HG03439 (cell line): ENCODE data around the gene LGI4.
"Not testable (repeated sequence)": the region's sequence is repeated elsewhere in the genome, so short reads cannot be mapped to it uniquely, and the experiment has no call there.

Experiments
- ATAC-seq: cut with Tn5 transposase; IDR thresholded peaks from one replicate; pipeline ENCODE4 v1.9.1; 2021; ENCODE audit warnings: mild to moderate bottlenecking, moderate library complexity; ENCODE audit not compliant: unreplicated experiment

Gene LGI4

DNA sequence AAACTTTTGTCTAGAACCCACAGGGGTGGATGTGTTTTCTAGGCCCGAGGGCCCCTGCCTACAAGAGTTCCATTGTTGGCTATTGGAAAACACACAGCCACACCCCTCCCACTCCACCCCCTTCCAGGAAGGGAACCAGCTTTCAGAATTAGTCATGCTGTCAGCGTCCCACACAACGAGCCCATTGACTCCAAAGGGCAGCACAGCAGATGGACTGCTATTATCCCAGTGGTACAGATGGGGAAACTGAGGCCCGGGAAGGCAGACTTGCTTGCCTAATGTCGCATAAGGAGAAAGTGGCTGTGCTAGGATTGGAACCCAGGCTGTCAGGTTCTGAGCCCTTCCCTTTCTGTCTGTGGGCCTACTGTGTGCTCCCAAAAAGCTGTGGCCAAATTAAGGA is 27.3 kb downstream of the LGI4 start:
- ATAC-seq: no peak

DNA sequence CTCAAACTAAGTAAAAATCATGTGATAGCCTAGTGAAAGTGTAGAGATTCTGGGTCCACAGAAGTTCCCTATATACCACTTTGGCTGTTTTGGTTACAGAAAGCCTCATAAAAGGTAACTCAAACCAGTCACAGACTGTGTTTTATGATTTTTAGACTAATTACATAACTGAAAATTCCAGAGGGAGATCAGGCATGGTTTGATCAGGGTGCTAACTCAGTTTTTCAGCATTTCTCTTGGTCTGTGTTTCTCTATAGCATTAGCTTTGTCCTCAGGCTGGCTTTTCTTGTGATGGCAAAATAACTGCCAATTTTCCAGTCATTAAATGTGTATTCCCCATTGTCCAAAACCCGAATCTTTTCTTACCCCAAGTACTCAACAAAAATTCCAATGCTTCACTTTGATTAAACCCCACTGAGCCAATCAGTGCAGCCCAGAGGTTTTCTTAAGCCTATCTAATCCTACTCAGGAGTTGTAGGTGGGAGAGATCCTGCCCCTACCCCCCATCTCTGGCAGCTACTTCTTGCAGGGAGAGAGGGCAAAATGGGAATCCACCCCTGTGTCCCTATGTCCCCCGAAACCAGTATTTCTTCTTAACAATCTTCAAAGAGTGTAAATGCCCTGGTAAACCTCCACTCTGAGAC is 27.8 kb downstream of the LGI4 start:
- no peak for ATAC-seq

DNA sequence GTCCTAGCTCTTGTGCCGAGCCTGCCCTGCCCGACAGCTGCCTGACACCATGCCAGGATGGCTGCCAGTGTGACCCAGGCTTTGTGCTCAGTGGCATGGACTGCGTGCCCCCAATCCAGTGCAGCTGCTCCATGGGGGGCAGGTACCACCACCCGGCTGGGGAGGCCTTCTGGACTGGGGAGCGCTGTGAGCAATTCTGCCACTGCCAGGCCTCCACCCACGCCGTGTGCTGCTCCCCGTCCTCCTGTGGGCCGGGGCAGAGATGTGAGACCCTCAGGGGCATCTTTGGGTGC is 28.6 kb downstream of the LGI4 start:
- ATAC-seq: no peak

DNA sequence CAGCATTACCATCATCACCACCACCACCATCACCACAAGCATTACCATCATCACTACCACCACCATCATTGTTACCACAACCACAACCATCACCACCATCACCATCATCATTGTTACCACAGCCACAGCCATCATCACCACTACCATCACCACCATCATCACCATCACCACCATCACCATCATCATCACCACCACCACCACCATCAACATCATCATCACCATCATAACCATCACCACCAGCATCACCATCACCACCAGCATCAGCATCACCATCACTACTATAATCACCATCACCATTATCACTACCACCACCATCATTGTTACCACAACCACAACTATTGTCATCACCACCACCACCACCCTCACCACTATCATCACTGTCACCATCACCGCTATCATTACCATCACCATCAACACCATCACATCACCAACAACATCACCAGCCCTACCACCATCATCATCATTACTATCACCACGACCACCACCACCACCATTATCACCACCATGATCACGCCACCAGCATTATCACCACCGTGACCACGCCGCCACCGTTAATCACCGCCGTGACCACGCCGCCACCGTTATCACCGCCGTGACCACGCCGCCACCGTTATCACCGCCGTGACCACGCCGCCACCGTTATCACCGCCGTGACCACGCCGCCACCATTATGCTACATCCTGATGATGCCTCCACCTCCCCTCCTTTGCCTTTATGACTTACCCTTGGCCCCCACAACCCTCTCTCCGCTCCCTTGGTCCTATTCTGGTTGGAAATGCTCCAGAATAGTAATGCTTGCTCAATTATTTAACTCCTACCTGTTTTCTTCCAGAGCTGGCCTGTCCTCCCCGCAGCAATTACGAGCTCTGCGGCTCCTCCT is 29.2 kb downstream of the LGI4 start:
- ATAC-seq: no peak

DNA sequence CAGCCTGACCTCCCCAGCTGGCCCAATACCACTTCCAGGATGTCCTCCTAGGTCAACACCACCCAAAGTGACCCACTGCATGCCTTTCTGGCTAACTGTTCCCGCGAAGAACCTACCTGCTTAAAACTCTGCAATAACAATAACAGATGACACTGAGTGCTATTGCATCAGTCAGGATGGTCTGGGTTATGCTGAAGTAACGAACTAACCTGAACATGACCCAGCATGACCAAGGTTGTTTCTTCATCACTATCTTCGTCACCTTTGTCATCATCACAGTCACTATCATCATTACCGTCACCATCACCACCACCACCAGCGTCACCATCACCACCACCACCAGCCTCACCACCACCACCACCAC is 29.8 kb downstream of the LGI4 start:
- no peak for ATAC-seq

DNA sequence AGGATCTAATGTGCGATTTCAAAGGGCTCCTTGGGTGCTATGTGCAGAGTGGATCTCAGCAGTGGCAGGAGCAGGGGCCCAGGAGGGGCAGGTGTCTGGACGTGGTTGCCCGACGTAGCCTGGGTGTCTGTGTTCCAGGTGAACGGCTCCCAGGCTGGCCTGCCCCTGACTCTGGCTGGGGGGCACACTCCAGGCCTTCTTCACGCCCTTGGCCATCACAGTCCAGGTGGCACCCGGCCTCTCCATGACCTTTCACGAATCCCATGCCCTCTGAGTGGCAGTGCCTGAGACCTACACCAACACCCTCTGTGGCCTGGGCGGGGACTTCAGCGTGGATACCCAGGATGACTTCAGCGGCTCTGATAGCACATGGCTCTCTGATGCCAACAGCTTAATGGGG is 30.5 kb downstream of the LGI4 start:
- no peak for ATAC-seq

DNA sequence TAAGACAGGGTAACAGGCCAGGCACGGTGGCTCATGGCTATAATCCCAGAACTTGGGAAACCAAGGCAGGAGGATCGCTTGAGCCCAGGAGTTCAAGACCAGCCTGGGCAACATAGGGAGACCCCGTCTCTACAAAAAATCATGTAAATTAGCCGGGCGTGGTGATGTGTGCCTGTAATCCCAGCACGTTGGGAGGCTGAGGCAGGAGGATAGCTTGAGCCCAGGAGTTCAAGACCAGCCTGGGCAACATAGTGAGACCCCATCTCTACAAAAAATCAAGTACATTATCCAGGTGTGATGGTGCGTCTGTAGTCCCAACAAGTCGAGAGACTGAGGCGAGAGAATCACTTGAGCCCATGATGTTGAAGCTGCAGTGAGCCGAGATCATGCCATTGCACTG is 31.2 kb downstream of the LGI4 start:
- not testable (repeated sequence) for ATAC-seq

DNA sequence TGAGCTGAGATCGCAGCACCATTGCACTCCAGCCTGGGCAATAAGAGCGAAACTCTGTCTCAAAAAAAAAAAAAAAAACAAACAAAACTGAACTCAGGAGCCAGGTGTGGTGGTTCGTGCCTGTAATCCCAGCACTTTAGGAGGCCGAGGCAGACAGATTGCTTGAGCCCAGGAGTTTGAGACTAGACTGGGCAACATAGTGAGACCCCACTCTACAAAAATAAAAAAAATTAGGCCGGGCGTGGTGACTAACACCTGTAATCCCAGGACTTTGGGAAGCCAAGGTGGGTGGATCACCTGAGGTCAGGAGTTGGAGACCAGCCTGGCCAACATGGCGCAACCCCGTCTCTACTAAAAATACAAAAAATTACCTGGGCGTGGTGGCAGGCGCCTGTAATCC is 32.9 kb downstream of the LGI4 start:
- not testable (repeated sequence) for ATAC-seq

DNA sequence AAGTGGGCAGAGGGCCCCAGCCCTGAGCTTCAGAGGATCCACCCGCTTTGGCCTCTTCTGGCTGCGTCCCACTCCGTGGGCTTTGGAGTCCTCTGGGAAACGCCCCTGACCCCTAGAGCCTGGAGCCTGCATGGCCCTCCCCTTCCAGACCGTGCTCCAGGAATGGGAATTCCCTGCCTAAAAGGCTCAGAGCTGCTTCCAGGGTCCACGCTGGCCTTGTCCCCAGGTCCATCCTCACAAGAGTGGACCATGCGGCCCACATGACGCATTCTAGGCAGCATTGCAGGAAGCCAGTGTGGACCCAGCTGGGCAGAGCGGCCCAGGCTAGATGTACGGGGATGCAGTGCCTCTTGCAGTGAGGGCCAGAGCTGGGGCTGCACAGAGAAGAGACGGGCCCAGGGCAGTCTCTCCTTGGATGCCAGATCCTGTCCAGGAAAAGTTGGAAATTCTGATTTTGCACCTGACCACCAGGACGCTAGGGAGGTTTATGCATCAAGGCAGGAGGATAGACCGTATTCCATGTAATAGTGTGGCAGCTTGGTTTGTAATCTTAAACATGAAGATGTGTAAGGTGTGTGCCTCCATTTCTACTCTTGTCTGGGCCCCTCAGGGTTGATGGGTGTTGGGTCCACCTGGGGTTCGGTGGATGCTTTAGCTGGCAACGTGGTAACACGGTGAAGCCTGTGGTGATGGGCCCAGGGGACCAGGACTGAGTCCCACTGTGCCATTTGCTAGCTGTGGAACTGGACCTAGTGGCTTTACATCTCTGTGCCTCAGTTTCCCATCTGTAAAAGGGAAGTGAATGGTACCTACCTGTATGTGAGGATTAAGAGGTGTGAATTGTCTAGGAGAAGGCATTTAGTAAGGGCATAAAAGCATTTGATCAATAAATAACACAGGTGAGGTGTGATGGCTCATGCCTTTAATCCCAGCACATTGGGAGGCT is 34.0 kb downstream of the LGI4 start:
- ATAC-seq: no peak

DNA sequence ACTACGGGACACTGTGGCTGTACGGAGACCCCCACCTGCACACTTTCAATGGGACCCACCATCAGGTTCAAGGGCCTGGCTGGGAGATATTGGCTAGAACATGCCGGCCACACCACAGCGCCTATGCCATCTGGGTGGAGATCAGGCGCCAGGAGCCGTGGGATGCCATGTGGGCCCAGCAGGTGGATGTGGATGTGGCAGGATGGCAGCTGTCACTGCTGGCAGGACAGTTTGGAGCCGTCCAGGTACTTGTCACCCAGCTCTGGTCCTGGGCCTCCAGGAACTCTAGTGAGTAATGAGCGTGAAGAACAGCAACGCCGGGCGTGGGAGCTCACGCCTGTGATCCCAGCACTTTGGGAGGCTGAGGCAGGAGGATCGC is 35.0 kb downstream of the LGI4 start:
- no peak for ATAC-seq

DNA sequence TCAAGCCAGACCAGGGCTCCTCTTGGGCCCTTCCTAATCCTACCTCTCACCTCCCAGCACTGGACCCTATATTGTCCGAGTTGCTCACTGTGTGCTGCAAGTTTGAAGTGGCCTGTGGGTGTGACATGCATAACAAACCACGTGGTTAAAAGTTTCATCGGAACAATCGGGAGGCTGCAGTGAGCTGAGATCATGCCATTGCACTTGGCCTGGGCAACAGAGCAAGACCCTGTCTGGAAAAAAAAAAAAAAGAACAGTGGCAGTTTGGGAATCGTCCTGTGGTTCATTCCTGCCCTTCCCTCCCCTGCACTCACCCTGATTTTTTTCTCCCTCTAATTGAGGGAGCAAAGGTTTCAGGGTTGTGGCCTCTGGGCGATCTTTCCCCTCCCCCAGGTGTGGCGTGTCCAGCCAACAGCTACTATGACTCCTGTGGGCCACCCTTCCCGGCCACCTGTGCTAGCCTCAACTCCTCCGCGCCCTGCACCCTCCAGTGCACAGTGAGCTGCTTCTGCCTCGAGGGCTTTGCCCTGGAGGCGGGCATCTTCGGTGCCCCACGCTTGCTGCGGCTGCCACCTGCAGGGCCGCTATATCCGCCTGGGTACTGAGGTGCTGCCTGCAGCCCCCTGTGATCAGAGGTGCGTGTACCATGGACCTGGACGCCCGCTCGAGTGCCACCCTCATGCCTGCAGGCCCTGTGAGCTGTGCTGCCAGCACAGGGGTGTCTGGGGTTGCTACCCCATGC is 35.5 kb downstream of the LGI4 start:
- no peak for ATAC-seq

DNA sequence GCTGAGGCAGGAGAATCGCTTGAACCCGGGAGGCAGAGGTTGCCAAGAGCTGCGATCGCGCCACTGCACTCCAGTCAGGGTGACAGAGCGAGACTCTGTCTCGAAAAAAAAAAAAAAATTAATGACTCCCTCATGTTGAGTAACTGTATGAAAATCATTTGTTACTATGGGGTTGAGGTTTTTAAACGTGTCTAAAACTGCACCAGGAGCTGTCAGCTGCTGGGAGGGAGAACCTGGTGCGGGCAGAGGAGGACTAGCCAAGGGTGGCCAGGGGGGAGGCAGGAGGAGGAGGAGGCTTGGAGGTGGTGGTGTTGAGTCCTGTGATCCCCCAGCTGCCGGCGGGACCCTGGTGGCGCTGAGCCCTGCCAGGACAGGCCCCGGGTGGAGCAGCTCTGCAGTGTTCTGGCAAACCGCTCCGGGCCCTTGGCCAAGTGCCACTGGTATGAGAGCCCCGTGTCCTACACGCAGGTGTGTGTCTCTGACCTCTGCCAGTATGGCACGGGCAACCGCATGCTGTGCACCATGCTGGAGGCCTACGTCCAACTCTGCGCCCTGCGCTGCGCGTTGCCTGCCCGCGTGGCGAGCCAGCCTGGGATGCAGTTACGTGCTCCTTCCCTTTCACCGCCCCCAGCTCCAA is 36.3 kb downstream of the LGI4 start:
- no peak for ATAC-seq

DNA sequence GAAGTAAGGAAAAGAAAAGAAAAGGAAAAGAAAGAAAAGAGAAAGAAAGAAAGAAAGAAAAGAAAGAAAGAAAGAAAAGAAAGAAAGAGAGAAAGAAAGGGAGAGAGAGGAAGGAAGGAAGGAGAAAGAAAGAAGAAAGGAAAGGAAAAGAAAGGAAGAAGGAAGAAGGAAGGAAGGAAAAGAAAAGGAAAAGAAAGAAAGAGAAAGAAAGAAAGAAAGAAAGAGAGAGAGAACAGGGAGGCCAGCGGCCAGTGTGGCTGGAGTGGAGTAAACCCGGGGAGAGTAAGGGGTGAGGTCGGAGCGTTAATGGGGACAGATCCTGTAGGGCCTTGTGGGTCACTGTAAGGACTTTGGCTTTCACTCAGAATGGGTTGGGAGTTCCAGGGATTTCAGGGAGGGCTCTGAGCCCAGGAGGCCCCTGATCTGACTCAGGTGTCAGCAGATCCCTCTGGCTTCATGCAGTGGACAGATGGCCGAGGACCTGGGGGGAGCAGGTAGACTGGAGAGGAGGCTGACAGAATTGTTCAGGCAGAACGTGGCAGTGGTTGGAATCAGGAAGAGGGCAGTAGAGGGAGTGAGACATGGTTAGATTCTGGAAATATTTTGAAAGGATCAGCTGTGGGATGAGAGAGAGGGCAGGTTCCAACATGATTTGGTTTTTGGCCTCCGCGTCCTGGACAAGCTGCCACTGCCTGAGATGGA is 39.0 kb downstream of the LGI4 start:
- no peak for ATAC-seq

DNA sequence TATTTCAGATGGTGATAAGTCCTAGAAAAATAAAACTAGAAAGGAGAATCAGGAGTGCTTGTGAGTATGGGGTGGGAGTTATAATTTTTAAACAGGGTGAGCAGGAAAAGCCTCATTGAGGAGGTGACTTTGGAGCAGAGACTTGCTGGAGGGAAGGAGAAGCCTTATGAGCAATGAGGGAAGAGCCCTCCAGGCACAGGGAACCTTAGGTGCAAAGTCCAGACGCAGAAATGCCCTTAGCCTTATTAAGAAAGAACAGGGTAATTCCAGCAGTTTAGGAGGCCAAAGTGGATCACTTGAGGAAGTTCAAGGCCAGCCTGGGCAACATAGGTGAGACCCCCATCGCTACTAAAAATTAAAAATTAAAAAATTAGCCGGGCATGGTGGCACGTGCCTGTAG is 40.2 kb downstream of the LGI4 start:
- no peak for ATAC-seq

DNA sequence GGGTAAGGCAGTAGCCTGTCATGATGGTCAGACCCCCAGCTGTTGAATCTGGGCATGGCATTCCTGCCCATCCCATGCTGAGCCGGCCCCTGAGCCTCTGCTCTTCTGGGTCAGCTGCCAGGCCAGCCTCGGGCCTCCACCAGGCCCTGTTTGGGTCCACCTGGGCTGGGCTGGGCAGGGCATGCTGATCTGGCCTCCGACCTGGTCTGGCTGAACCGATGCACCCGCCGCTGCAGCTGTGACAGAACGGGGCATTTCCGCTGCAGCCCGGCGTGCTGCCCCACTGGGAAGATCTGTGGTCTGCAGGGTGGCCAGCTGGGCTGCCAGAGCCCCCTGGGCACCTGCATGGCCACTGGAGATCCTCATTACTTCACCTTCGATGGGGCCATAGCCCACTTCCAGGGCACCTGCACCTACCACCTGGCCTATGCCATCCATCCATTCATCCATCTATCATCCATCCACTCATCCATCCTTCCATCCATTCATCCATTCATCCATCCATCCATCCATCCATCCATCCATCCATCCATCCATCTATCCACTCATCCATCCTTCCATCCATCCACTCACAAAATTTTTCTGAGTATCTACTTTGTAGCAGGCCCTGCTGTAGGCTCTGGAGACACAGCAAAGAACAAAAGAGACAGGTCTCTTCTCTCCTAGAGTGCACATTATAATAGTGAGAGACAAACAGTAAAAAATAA is 40.8 kb downstream of the LGI4 start:
- no peak for ATAC-seq

DNA sequence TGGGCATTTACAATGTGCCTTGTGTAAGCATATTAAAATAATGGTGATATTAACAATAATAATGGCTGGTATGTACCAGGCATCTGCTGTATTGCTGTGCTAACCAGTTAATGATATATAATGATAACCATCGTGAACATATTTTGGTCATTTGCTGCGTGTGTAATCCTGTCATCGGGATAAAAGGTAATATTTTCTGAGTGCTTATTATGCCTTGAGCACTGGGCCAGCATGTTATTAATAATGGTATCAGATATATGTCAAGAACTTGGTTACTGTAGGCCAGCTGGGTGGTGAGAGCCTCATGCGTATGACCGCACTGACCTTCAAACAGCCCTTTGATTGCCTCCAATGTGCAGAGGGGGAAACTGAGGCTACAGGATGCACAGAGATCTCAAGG is 41.4 kb downstream of the LGI4 start:
- no peak for ATAC-seq

DNA sequence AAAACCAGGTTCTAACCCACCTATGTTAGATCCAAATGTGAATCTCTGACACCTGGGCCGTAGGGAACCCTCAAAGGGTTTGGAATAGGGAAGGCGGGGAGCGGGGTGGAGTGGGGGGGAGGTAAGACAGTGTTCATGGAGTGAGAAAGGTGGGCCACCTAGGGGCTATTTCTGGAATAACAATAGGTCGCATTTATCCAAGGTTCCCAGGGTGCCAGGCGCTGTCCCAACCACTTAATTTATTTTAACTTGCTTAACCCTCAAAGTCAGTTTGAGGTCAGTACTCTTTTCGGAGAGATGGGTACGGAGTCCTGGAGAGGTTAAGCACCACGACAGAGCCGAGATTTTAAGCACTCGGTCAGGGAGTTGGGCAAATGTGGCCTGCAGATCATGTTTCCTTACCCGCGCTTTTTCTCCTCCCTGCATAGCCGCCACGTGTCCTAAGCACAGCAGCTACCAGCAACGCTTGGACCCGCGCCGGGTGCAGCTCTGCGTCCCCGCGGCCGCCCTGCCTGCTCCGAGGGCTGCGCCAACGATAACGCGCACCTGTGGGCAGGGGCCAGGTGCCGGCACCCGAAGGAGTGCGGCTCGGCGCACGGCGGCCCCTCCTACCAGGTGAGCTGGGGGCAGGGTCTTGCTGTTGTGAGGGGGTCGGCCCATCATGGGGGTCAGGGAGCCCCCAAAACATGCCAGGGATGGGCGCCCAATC is 44.2 kb downstream of the LGI4 start:
- ATAC-seq: no peak

DNA sequence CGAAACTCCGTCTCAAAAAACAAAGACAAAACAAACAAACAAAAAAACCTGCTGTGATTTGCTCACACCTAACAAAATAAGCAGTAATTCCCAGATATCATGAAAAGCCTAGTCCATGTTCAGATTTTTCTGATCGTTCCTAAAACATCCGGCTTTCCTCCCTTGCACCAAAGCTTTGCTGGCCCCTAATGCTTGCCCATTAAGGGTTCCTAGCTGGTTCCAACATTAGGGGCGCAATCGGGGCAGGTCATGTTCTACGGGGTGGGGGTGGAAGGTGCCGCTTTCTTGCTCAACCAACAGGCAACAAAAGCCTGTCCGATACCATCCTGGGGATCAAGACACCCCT is 44.7 kb downstream of the LGI4 start:
- no peak for ATAC-seq

DNA sequence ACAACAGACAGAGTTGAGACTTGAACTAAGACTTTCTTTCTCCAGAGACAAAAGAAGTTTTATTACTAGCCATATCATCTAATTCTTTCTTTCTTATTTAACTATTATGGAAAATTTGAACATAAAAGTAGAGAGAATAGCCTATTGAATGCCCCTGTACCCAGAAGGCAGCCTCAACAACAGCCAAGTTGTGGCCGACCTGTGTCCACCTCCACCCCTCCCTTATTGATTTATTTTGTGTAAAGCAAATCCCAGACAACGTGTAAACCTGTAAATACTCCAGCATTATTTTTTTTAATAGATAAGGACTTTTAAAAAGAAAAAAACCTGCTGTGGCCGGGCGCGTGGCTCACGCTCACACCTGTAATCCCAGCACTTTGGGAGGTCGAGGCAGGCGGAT is 45.3 kb downstream of the LGI4 start:
- ATAC-seq: no peak
